Activated CD8-positive, alpha-beta memory T cell treated with anti-CD3 and anti-CD28 coated beads, Interleukin-2, amount 50 U/mL, for 1 hour (primary cell): ENCODE results near the gene ZNF646.

Experiments used
- DNase-seq: peaks from one replicate; pipeline ENCODE4 v3.0.0-alpha.2; 2020; ENCODE audit errors: extremely low read depth

ZNF646 gene, protein sequence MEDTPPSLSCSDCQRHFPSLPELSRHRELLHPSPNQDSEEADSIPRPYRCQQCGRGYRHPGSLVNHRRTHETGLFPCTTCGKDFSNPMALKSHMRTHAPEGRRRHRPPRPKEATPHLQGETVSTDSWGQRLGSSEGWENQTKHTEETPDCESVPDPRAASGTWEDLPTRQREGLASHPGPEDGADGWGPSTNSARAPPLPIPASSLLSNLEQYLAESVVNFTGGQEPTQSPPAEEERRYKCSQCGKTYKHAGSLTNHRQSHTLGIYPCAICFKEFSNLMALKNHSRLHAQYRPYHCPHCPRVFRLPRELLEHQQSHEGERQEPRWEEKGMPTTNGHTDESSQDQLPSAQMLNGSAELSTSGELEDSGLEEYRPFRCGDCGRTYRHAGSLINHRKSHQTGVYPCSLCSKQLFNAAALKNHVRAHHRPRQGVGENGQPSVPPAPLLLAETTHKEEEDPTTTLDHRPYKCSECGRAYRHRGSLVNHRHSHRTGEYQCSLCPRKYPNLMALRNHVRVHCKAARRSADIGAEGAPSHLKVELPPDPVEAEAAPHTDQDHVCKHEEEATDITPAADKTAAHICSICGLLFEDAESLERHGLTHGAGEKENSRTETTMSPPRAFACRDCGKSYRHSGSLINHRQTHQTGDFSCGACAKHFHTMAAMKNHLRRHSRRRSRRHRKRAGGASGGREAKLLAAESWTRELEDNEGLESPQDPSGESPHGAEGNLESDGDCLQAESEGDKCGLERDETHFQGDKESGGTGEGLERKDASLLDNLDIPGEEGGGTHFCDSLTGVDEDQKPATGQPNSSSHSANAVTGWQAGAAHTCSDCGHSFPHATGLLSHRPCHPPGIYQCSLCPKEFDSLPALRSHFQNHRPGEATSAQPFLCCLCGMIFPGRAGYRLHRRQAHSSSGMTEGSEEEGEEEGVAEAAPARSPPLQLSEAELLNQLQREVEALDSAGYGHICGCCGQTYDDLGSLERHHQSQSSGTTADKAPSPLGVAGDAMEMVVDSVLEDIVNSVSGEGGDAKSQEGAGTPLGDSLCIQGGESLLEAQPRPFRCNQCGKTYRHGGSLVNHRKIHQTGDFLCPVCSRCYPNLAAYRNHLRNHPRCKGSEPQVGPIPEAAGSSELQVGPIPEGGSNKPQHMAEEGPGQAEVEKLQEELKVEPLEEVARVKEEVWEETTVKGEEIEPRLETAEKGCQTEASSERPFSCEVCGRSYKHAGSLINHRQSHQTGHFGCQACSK (N-terminal part only)

DNA sequence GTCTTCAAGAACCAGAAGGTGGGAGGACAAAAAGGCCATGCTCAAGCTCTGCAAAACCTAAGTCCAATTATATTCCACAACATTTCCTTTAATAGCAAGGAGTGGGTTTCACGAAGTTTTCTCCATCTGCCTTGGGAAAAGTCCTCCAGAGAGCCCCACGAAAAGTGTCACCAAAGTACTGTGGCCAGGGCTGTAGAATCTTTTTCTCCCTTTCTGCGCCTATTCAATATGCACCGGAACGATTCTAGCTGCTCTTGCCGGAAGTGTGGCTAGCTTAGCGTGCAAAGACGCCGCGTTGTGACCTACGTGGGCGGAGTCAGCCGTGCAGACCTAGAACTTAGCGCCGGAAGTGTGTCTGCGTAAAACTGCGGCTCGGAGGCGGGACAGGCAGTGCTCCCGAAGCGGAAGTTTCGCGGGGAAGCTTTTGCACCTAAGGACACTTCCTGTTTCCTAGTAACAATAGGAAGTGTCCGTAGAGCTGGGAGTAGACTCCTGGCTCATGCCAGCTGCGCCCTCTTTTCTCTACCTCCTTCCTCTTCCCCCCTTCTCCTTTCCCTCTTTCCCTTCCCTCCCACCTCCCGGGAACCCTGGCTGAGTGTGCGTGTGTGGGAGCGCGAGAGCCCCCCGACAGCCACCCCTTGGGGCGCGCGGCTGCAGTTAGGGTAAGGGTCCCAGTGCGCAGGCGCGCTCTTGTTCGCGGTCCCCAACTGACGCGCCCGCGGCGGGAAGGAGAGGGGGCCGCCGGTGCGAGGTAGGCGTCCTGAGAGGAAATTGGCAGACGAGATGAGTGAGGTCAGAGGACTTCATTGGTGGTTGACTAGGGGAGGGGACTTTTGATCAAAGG, at the start of gene ZNF646, which contains the start of gene ZNF668:
Gene ZNF646 (plus strand): TSS at position 453 of the 844 bp plus-strand sequence. CDS start 1,903 bp downstream, outside the sequence.
Gene ZNF668 (minus strand): TSS at position 271 of the 844 bp plus-strand sequence. CDS start 9,781 bp downstream, outside the sequence.
- peak; percentile 98 for DNase-seq

DNA sequence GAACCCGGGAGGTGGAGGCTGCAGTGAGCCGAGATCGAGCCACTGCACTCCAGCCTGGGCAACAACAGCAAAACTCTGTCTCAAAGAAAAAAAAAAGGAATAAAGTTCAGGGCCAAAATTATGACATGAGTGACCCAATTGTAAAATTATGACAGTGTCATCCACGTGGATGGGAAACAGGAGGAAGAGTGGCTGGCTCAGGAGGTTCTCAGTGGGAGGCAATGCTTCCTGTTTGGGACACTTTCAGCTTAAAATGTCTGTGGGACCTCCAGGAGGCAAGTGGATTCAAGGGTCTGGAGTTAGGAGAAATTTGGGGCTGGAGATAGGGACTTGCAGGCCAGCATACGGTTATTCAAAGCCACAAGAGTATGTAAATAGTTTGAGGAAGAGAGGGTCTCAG, 48.9 kb upstream of the ZNF646 start:
- DNase-seq = no peak

DNA sequence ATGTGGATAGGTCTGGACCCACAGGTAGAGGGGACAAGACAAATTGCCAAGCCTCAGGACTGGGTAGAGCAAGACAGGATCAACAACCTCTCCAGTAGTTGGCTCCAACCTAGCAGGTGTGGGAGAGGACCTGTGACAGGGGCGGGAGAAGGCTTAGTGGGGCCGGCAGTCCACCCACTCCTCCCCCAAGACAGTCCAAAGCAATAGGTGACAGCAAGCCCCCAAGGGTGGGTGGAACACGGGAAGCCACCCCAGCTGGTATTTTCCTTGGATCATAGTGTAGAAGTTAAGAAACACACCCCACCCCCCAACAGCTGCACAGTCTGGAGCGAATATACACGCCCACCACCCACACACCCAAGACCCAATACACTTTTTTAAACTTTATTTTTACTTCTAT, 45.0 kb upstream of the ZNF646 start:
- no peak for DNase-seq

DNA sequence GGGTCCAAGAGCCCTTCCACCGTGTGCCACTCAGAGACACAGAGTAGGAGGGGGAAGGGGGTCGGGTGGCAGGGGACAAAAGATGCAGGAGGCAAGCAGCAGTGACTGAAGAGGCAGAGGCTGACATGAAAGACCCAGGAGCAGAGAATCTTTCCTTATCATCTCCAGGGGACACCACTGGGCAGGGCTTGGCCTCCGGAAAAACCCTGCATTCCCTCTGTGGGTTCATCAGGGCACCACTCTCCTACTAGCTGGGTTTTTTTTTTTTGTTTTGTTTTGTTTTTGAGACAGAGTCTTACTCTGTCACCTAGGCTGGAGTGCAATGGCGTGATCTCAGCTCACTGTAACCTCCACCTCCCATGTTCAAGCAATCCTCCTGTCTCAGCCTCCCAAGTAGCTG, 42.9 kb upstream of the ZNF646 start:
- DNase-seq = no peak

DNA sequence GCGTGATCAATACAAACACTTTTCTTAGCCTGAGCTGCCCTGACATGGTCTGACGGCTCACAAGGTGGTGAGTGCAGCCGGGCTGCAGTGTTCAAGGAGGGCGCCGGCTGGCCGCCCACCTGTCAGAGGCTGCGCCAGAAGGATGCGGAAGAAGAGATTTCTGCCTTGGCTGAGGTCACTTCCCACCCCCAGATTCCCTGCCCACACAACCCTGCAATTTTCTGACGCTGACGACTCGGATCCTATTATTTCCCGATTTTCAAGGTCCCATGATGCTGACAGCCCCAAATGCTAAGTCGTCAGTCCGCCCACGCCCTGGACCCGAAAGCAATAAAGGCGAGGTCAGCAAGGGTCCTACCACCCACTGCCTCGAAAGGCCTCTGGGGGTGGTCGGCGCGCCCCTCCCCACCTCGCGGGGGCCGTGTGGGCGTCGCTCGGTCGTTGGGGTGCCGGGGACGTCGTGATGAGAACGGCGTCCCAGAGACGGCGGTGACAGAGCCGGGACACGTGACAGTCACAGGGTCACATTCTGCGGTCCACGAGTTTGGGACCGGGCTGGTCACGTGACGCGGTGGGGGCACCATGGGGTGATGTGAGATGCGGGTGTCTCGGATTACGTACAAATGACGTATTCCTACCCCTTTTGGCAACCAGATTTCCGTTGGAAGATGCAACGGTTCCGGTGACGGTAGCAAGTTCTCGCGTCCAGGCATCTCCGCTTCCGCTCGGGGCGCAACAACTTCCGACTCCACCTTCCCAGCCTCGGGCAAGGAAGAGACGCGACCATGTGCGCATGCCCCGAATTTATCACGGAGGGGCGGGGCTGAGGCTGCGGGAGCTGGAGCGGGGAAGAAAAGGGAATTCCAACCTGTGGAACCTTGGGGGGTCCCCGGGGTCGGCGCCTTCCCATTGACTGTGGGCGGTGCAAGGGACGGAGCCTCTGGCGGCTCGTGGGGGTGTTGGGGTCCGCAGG, 41.2 kb upstream of the ZNF646 start, which contains the start of gene STX4:
Gene STX4 (plus strand): TSS at position 823 of the 973 bp plus-strand sequence. CDS start 248 bp downstream, outside the sequence.
- DNase-seq = peak; percentile 99

DNA sequence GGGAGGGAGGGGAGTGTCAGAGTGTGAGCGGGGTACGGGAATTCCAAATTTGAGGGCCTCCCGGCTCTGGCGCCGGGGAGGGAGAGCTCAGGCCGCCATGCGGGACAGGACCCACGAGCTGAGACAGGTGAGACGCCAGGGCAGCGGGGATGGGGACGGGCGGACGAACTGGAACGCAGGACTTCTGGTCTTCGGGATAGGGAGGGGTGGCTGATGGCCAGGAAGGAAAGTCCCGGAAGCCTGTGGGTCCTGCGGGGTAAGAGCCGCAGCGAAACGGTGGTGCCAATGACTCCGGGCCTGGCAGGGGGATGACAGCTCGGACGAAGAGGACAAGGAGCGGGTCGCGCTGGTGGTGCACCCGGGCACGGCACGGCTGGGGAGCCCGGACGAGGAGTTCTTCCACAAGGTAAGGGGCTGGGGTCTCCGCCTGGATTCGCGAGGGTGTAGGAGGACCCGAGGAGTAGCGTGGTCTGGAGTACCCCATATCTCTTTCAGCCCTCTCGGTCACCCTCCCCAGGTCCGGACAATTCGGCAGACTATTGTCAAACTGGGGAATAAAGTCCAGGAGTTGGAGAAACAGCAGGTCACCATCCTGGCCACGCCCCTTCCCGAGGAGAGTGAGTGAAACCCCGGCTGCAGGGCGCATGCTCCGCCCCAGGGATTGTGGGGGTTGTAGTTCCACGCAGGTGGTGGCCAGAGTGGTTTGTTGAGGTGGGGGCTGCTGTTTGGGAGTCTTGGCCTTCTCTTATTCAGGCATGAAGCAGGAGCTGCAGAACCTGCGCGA, 40.3 kb upstream of the ZNF646 start:
- DNase-seq = peak; percentile 67

DNA sequence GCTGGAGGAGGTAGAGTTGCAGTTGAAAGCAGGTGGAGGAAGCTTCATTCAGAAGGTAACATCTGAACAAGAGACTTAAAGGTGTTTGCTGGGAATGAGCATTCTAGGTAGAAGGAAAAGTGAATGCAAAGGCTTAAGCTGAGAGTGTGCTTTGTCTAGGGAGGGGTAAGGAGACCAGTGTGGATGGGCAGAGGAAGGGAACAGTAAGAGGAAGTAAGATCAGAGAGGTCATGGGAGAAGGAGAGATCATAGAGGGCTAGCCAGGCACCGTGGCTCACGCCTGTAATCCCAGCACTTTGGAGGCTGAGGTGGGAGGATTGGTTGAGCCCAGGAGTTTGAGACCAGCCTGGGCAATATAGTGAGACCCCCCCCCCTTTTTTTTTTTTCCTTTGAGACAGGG, 37.5 kb upstream of the ZNF646 start:
- DNase-seq = no peak

DNA sequence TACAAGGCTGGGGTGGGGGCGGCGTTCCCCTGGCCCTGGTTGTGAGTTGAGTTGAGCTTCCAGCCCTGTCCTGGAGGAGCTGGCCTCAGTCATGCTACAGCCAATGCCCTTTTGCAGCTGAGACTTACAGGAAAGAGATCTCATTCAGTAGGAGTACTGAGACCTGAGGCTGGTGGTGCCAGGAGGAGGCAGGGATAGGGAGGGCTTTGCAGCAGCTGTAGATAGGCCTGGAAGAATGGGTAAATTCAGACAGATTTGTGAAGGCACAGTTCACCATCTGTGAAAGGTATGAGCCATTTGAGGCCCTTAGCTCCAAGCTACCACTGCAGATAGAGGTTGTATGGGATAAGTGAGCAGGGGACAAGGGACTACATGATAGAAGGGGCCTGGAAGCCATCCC, 35.2 kb upstream of the ZNF646 start:
- DNase-seq = no peak

DNA sequence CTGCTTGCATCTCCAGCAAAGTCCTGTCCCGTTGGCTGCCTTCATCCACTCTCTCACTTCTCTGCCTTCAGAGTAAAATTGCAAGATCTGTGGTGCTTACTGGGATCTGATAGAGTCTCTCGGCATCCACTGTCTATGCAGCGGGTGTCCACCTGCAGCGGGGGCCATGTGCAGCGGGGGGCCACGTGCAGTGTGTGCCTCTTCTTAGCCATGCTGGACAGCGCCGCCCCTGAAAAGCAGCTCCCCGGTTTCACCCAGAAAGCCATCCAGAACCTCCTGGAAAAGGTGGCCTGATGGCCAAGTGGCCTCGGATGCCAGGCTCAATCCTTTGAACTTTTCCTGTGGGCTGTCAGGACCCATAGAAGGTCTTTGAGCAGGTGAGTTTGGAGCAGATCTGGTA, 31.4 kb upstream of the ZNF646 start:
- no peak for DNase-seq

DNA sequence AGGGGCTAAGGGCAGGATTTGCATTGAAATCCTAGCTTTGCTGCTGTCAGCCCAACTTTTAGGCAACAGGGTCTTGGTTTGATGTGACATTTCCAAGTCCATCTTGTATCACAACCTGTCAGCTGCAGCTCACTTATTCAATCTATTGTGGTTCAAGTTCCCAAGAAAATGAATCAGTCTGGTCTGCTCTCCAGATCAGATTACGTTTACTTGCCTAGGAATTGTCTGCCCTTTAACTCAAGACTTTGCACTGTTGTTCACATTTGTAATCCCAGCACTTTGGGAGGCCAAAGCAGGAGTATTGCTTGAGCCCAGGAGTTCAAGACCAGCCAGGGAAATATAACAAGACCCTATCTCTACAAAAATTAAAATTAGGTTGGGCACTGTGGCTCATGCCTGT, 30.9 kb upstream of the ZNF646 start:
- no peak for DNase-seq

DNA sequence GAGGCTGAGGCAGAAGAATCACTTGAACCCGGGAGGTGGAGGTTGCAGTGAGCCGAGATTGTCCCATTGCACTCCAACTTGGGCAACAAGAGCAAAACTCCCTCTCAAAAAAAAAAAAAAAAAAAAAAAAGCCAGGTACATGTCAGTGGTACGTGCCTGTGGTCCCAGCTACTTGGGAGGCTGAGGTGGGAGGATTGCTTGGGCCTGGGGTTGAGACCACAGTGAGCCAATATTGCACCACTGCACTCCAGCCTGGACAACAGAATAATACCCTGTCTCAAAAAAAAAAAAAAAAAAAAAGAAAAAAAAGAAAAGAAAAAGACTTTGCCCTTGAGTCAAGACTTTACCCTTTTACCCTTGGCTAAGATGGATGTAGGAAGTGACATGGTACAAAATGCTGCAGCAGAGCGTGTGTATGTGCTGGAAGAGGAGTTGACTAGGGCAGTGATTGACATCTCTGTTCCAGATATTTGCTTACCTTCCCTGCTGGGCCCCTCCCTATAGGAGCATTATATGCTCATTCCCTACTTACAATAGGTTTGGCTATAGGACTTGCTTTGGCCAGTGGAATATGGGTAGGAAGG, 30.2 kb upstream of the ZNF646 start:
- no peak for DNase-seq

DNA sequence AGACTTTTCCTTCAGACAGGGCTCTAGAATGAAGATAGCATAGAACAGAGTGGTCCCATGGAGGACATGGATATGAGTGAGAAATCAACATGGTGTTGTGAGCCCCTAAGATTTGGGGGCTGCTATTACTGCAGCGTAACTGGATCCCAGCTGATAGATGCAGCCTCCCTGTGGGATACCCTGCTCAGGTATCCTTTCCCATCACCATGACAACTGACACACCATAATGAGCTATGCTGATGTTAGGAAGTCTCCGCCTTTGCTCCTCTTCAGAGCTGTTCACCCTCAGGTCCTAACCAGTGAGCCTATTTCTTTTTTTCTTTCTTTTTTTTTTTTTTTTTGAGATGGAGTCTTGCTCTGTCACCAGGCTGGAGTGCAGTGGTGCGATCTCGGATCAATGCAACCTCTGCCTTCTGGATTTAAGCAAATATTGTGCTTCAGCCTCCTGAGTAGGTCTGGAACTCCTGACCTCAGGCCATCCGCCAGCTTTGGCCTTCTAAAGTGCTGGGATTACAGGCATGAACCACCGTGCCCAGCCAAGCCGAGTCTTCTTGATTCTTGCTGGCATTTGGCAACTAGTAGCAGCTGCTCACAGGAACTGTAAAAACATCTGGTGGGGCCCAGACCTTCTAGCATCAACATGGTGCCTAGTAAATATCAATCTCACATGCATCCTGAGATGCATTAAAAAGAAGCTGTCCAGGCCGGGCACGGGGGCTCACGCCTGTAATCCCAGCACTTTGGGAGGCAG, 23.8 kb upstream of the ZNF646 start:
- no peak for DNase-seq

DNA sequence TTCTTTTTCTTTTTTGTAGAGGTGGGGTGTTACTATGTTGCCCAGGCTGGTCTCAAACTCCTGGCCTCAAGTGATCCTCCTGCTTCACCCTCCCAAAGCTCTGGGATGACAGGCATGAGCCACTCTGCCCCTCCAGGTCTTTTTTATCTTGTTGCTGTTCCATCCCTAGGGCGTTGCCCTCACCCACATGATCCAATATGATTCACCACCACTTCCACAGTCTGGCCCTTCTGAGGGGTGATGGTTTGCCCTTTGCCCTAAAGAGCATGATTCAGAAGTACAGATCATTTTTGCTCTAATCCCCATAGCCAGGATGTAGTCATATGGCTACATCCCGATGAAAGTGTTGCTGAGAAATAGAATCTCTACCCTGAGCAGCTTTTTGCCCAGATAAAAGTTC, 22.1 kb upstream of the ZNF646 start:
- no peak for DNase-seq

DNA sequence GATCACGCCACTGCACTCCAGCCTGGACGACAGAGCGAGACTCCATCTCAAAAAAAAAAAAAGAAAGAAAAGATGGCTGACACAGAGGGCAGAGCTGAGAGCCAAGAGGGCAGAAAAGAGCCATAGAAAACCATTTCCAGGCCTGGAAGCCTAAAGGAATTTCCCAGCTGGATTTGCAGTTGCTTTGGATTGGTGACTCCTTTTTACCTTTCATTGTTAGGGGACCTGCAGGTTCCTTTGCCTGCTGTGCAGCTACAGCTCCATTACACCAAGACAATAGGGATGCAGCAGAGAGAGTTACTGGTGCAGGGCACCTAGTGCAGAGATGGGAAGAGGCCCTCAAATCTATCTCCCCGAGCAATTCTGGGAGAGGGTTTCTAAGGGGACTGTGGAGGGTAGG, 18.6 kb upstream of the ZNF646 start:
- no peak for DNase-seq

DNA sequence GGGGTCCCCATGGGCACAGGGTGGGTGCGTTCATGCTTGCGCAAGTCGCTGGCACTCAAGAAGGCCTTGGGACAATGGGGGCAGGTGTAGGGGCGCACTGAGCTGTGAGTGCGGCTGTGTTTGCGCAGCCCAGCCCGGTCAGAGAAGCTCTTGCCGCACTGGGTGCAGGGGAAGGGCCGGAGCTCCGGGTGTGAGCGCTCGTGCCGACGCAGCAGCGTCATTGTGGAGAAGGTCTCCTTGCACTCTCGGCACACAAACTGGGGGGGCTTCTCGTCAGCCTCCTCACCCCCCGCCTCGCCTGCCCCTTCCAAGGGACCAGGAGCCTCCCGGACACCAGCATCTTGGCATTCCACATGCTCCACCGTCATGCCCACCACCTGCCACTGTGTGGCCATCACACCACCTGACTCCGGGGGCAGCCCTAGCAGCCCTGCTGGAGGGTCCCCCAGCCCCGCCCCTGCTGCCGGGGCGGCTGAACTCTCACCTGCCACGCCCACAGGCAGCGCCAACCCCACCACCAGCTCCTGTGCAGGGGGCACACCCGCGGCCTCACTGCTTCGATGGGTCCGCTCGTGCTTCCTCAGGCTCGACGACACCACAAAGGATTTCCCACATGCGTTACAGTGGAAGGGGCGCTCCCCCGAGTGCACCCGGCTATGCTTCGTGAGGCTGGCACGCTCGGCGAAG, 13.0 kb upstream of the ZNF646 start:
- no peak for DNase-seq

DNA sequence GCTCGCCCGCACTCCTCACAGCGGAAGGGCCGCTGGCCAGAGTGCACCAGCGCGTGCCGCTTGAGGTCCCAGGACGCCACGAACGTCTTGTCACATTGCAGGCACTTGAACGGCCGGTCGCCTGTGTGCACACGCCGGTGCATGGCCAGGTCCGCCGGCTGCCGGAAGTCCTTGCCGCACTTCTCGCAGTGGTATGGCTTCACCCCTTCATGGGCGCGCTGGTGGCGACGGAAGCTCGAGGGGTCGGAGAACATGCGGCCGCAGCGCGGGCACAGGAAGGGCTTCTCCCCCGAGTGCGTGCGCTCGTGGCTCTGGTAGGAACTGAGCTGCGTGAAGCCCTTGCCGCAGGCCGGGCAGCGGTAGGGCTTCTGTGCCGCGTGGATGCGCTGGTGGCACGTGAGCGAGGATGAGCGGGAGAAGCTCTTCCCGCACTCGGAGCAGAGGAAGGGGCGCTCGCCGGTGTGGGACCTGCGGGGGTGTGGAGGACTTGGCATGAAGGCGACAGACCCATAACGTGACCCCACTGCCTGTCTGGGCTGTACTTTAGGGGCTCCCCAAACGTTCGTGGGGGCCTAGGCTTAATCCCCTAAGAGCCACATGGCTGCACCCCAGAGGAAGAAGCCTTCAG, 12.3 kb upstream of the ZNF646 start:
- no peak for DNase-seq

DNA sequence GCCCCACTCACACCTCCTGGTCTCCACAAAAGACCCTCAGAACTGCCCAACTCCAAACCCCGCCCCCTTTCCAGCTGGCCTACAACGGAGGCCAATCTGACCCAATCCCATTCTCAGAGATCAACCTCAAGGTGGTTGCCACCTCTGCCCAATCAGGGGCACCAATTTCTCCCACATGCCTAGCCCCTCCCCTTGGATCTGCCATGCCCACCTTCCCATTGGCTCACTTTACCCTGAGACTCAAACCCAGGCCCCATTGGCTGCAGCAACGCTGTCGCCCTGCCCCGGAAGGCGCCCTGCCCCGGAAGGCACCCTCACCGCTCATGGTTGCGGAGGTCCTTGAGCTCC, 10.8 kb upstream of the ZNF646 start:
- DNase-seq = no peak
